ENCODE measurements around the gene CENPT.

GRCh38 chr16:67841198-67841815 is 6.2 kb downstream of the CENPT start:
- TF ChIP-seq ZNF274 (IDR thresholded peaks at IDR 0.05; ENCODE audit: low read depth, low read length): no peak
- TF ChIP-seq YY1 (IDR thresholded peaks at IDR 0.05; ENCODE audit: insufficient read depth, insufficient read length): no peak
- no peak for TF ChIP-seq SUZ12 (IDR thresholded peaks at IDR 0.05; ENCODE audit: extremely low read depth, insufficient read depth, insufficient read length)
